PFSK-1 (cell line): Measurements from ENCODE around the gene RDX.

Experiments used
- FOXP2 ChIP-seq: optimal IDR thresholded peaks from 2 replicates; pipeline ENCODE3; 2011; ENCODE audit warnings: borderline replicate concordance, control low read depth, inconsistent platforms; ENCODE audit not compliant: insufficient read depth; ENCODE audit errors: extremely low read length, extremely low read depth
- POLR2AphosphoS5 ChIP-seq: IDR thresholded peaks from 2 replicates; pipeline ENCODE4 v1.6.1; 2012; ENCODE audit warnings: low read depth, mild to moderate bottlenecking, control low read depth, low read length, moderate library complexity
- REST ChIP-seq, 2 experiments: IDR thresholded peaks; 2 replicates each; pipeline versions ENCODE4 v1.6.1 to v1.8.0; 2011 to 2012; ENCODE audit warnings: low read depth in 2 of 2, low read length in 2 of 2, control low read depth in 1 of 2, inconsistent platforms in 1 of 2, mild to moderate bottlenecking in 1 of 2, moderate library complexity in 1 of 2; ENCODE audit not compliant: insufficient read depth in 1 of 2
- SIN3A ChIP-seq: IDR thresholded peaks from 2 replicates; pipeline ENCODE4 v1.6.1; 2012; ENCODE audit warnings: mild to moderate bottlenecking, low read length, moderate library complexity, borderline replicate concordance; ENCODE audit not compliant: insufficient read depth
- TAF1 ChIP-seq: IDR thresholded peaks from 2 replicates; pipeline ENCODE4 v1.6.1; 2012; ENCODE audit warnings: low read length, control low read depth, borderline replicate concordance; ENCODE audit not compliant: insufficient read depth

The RDX gene

GRCh38 chr11:110160437-110160836 is 136.0 kb downstream of the RDX start:
- TF ChIP-seq POLR2AphosphoS5 (no peak), SIN3A (no peak), FOXP2 (no peak), TAF1 (no peak), REST (IDR thresholded peaks at IDR 0.05; ENCODE audit: insufficient read depth in 1 of 2, low read depth in 2 of 2, low read length in 2 of 2) (no peak)

- TF ChIP-seq FOXP2: no peak
- no peak for TF ChIP-seq SIN3A
- TF ChIP-seq POLR2AphosphoS5: no peak
- no peak for TF ChIP-seq REST (IDR thresholded peaks at IDR 0.05; ENCODE audit: insufficient read depth in 1 of 2, low read depth in 2 of 2, low read length in 2 of 2)
- TF ChIP-seq TAF1: no peak
Measured at GRCh38 chr11:110160016-110160415, 136.4 kb downstream of the RDX start.

GRCh38 chr11:110159476-110159875 is 136.9 kb downstream of the RDX start:
- no peak for TF ChIP-seq TAF1

GRCh38 chr11:110158317-110159200 is 137.9 kb downstream of the RDX start:
- no peak for TF ChIP-seq REST (IDR thresholded peaks at IDR 0.05; ENCODE audit: insufficient read depth in 1 of 2, low read depth in 2 of 2, low read length in 2 of 2)

- TF ChIP-seq REST (IDR thresholded peaks at IDR 0.05; ENCODE audit: insufficient read depth in 1 of 2, low read depth in 2 of 2, low read length in 2 of 2) (no peak), POLR2AphosphoS5 (no peak), SIN3A (no peak), TAF1 (no peak), FOXP2 (no peak)
Measured at GRCh38 chr11:110156503-110156902, 139.9 kb downstream of the RDX start.
